Right cardiac atrium (tissue), 5 donors: Measurements from ENCODE around the gene C10orf105. TPM values are rescaled to one million over a fixed set of nuclear protein-coding genes. Genes with fewer than 3 reads are reported as not detected.

Experiments
- ATAC-seq, 2 donors: fragments of 200-7000 bp; cut with Tn5 transposase; one replicate each; pipeline versions ENCODE4 v1.8.0 to v1.9.1; 2020; ENCODE audit warnings: moderate library complexity in 2 of 2, mild to moderate bottlenecking in 1 of 2
- DNase-seq, 3 donors: peaks; one replicate each; pipeline ENCODE4 v3.0.0-alpha.2; 2020
- H3K27ac ChIP-seq: one replicate; pipeline ENCODE4 v1.5.1; 2013; ENCODE audit warnings: mild to moderate bottlenecking, low read length, control low read depth, moderate library complexity
- H3K27me3 ChIP-seq: one replicate; pipeline ENCODE4 v1.6.1; 2013; ENCODE audit not compliant: control insufficient read depth, insufficient read depth
- H3K4me1 ChIP-seq: one replicate; pipeline ENCODE4 v1.6.1; 2013; ENCODE audit warnings: low read length; ENCODE audit not compliant: control insufficient read depth, insufficient read depth
- H3K4me3 ChIP-seq: one replicate; pipeline ENCODE4 v1.5.1; 2013; ENCODE audit warnings: low read length, control low read depth
- H3K9me3 ChIP-seq: one replicate; pipeline ENCODE4 v1.6.1; 2013; ENCODE audit warnings: low read length; ENCODE audit not compliant: control insufficient read depth
- WGBS: extraction: QIAGEN DNeasy Blood & Tissue Kit; methylation state at CpG from one replicate; pipeline ENCODE4 v1.1.7; 2013; 5-methylcytosine and 5-hydroxymethylcytosine counted together
- intact Hi-C, 4 donors: fragments of 100-400 bp; cut with DNase I; formaldehyde crosslinking; loops; one replicate each; pipeline versions ENCODE4 v1.11.0 to v1.14.0; 2022 to 2023
- polyA plus RNA-seq: library from polyadenylated mRNA; stranded (reverse); fragments of 200-250 nt; gene quantifications from one replicate; pipeline ENCODE4 v1.2.3, GENCODE V29; 2013
- total RNA-seq, 4 donors: library from RNA; stranded (reverse); fragmentation: NEBNext Ultra II Directional; extraction: Animal tissue kit (Norgen Biotek cat#: 25700); gene quantifications; one replicate each; pipeline ENCODE4 v1.2.1, GENCODE V29; 2021
- donor health status: healthy with polysubstance abuse.
- donor health status: DM: no; HTN: yes; CAD: no.
- donor health status: DM: no; HTN: no; CAD: no.
- donor health status: DM: no; HTN: yes; CAD: no; lungs with severe emphysema.
- donor health status: DM: yes; HTN: yes; CAD: no.

The C10orf105 gene
- total and polyA plus RNA-seq, 5 donors = 0.09 to 0.36 (median 0.19) TPM; not detected in 1

GRCh38 chr10:71734797-71735196 is 15.2 kb upstream of the C10orf105 start:
- 85% methylated on average over 5 of the region's 5 CpGs for WGBS
- intact Hi-C loops = no loop called here
- Histone ChIP-seq H3K27ac (no peak overlapping the region), H3K4me3 (no peak overlapping the region), H3K27me3 (no peaks in the 10 kb centered on the region), H3K9me3 (no peaks in the 10 kb centered on the region), H3K4me1 (no peaks in the 10 kb centered on the region)
- DNase-seq = peak in 1 of 3 donors; percentile 6
- ATAC-seq = no peak

DNA sequence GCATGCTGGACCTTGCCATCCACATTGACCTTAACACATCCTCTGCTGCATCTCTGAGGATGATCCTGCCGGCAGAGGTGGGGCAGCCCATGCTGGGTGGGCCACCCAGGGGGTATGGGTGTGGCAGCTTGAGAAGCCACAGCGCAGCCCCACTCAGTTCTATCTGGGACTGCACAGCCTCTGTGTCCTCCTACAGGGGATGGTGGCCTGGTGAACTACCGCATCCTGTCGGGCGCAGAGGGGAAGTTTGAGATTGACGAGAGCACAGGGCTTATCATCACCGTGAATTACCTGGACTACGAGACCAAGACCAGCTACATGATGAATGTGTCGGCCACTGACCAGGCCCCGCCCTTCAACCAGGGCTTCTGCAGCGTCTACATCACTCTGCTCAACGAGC is 12.2 kb upstream of the C10orf105 start:
- 92% methylated on average over 12 of the region's 12 CpGs for WGBS
- ATAC-seq = no peak
- Histone ChIP-seq H3K27ac (no peak overlapping the region), H3K9me3 (no peaks in the 10 kb centered on the region), H3K4me3 (no peak overlapping the region), H3K27me3 (no peaks in the 10 kb centered on the region), H3K4me1 (peaks cover 12% of the 10 kb centered on the region)
- peak in 1 of 3 donors; percentile 33 for DNase-seq
- intact Hi-C loops = no loop called here

DNA sequence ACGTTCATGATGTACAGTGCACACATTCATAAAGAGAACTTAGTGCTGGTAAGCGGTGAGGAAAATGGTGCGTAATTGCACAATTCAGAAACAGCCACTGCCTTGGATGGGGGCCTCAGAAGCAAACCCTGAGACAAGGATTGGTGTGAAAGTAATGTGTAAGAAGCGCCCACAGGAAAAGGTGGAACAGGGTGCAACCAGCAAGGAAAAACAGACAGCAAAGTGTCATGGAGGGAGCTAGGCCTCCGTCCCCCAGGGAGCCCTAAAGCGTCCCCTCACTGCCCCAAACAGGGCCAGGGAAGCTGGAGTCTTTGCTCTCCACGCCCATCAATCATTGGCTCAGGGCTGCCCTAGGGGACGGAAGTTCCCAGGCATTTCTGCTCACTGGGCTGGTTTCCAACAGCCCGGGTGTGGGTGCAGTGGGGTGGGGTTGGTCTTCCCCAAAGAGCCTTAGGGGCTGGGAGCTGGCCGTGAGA is 9.6 kb upstream of the C10orf105 start:
- ATAC-seq = peak; percentile 55 to 68
- H3K27me3 ChIP-seq = no peaks in the 10 kb centered on the region
- DNase-seq = peak; percentile 76 to 90 (median 89)
- H3K27ac ChIP-seq = peak overlapping the region; percentile 20
- peaks cover 12% of the 10 kb centered on the region for H3K4me1 ChIP-seq
- intact Hi-C loops = no loop called here
- no peak overlapping the region for H3K4me3 ChIP-seq
- H3K9me3 ChIP-seq = no peaks in the 10 kb centered on the region
- 46% methylated on average over 10 of the region's 10 CpGs for WGBS

DNA sequence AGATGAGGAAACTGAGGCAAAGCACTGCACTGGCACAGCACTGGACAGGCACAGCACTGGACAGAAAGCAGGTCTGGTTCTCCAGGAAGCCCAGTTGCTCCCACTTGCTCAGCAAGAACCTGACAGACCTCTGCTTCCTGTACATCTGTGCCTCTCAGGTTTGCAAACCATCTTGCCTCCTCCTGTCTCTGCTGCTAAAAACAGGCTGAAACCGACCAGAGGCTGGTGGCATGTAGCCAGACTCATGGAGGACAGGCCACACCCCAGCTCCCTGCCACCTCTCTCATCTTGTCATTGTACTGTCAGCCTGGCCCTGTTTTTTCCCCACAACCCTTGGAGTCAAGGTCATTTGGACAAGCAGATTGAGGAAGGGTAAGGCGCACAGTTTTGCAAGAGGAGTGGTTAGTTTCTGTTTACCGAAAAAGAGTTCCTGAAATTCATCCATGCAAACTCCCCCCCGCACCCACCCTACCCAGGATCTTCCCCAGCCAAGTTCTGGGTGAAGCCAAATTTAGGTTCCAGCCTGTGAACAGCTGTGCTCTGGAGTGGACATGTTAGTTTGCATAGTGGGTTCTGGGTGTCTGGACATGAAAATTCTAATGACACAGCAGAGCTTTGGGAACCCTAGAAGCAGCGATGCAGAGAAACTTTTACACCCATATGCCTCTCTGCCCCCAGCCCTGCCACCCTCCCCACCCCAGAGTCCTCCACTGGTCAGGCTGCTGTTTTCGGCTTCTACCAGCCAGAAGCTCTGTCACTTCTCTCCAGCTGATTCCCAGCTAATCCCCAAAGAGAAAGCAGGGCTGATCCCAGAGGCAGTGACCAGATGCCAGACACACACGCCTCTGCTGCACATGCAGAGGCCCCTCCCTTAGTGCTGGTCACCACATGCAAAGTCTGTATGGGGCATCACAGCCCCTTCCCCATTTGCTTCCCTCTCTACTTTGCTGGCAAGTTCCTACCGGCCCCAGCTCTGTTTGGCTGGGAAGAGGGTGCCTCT is 8.5 kb upstream of the C10orf105 start:
- Histone ChIP-seq H3K9me3 (no peaks in the 10 kb centered on the region), H3K27ac (peak overlapping the region; percentile 81), H3K4me3 (no peak overlapping the region), H3K27me3 (no peaks in the 10 kb centered on the region), H3K4me1 (peaks cover 12% of the 10 kb centered on the region)
- ATAC-seq (peak; percentile 56 to 71), DNase-seq (peak; percentile 64 to 84 (median 82))
- 16% methylated on average over 8 of the region's 8 CpGs for WGBS
- intact Hi-C loops = no loop called here

DNA sequence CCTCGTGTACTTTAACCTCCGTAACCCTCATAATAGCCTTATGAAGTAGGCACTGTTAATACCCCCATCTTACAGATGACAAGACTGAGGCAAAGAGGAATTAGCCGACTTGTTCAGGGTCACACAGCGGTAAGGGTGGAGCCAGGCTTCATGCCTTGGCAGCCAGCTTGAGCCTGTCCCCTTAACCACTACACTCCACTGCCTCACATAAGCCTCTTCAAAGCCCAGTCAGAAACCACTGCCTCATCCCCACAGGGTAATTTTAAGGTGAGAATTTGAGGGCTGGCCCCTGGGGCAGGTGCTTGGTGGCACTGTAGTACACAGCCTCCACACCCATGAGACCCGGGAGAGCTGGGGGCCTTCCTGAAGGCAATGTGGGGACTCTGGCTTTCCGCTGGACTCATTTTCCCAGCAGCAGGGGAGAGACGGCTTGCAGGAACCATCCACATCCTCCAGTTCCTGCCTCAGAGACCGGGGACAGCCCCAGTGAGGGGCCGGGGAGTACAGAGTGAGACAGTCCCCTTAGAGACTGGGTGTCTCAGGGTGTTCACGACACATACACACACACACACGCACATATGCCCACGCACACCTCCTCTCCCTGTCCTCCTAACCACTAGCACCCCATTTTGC is 7.6 kb upstream of the C10orf105 start:
- WGBS = 69% methylated on average over 12 of the region's 12 CpGs
- Histone ChIP-seq H3K27me3 (no peaks in the 10 kb centered on the region), H3K4me3 (no peak overlapping the region), H3K4me1 (peaks cover 12% of the 10 kb centered on the region), H3K9me3 (no peaks in the 10 kb centered on the region), H3K27ac (peak overlapping the region; percentile 81)
- intact Hi-C loops = no loop called here
- ATAC-seq (peak; percentile 1 to 3), DNase-seq (peak in 1 of 3 donors; percentile 58)

DNA sequence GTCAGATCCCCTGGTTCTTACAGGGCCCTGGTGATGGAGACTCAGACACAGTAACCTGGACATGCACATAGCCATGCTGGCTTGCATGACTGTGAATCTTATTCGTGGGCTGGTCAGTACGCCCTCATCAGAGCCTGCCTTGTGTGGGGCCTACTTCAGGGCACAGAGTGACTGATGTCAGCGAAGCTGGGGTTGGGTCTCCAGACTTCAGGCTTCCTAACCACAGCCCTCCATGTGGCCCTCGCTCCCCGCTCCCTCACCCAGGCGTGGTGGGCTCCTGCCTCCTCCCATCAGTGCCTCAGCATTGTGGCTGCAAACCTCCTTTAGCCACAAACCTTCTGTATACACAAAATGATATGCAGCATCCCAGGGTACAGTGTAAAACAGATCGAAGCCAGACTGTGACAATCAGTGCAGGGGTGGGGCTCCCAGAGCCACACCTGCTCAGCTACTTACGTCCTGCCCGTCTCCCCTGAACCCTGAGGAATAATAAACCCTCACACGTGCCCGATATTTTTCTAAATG is 7.1 kb upstream of the C10orf105 start:
- no peak for ATAC-seq
- DNase-seq = peak in 1 of 3 donors; percentile 42
- no peak overlapping the region for H3K27ac ChIP-seq
- H3K27me3 ChIP-seq = no peaks in the 10 kb centered on the region
- H3K9me3 ChIP-seq = no peaks in the 10 kb centered on the region
- no peak overlapping the region for H3K4me3 ChIP-seq
- WGBS = 88% methylated on average over 11 of the region's 11 CpGs
- intact Hi-C loops = no loop called here
- peaks cover 12% of the 10 kb centered on the region for H3K4me1 ChIP-seq

DNA sequence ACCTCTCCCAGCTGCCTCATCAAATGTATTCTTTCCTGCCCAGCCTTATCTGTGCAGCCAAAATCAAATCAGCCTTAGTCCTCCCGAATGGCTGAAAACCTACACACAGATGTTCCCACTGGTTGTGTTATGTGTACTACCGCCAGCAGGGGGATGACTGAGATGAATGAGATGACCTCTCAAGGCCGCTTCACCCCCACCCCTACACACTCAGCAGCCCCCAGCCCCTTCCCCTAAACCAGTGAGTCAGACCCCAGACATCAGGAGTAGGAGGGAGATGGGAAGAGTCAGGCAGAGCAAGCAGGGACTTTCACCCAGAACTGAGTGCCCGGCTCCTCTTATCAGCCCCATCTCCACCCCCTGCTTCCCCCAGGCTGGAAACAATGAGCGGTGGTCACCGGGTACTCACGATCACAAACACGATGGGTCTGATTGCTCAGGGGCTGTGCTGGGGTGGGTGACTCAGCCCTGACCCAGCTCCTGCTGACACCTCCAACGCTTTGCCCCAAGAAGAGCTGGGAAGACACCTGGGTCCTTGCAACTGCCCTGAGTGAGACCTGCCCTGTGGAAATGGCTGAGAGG is 6.5 kb upstream of the C10orf105 start:
- 56% methylated on average over 9 of the region's 9 CpGs for WGBS
- peak in 1 of 3 donors; percentile 68 for DNase-seq
- Histone ChIP-seq H3K27ac (no peak overlapping the region), H3K4me3 (no peak overlapping the region), H3K4me1 (peaks cover 12% of the 10 kb centered on the region), H3K27me3 (no peaks in the 10 kb centered on the region), H3K9me3 (no peaks in the 10 kb centered on the region)
- intact Hi-C loops = no loop called here
- no peak for ATAC-seq

DNA sequence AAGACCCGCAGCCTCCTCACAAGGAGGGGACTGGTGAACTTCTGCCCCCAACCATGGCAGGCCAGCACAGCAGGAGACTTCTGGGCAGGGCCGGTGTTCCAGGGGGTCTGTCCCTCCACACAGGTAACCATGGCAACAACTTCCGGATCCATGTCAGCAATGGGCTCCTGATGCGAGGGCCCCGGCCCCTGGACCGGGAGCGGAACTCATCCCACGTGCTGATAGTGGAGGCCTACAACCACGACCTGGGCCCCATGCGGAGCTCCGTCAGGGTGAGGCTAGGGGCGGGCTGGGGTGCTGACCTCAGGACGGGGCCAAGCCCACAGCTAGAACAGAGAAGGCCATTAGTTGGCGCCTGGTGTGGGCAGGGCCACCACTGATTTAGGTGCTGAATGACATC is 5.7 kb upstream of the C10orf105 start:
- H3K4me3 ChIP-seq = no peak overlapping the region
- peaks cover 12% of the 10 kb centered on the region for H3K4me1 ChIP-seq
- no peak overlapping the region for H3K27ac ChIP-seq
- no peaks in the 10 kb centered on the region for H3K9me3 ChIP-seq
- H3K27me3 ChIP-seq = no peaks in the 10 kb centered on the region
- intact Hi-C loops = no loop called here
- ATAC-seq (no peak), DNase-seq (peak in 1 of 3 donors; percentile 47)
- 93% methylated on average over 14 of the region's 14 CpGs for WGBS

GRCh38 chr10:71724539-71724938 is 5.0 kb upstream of the C10orf105 start:
- WGBS = 96% methylated on average over 6 of the region's 6 CpGs
- ATAC-seq = no peak
- DNase-seq = peak in 1 of 3 donors; percentile 37
- intact Hi-C loops = no loop called here
- Histone ChIP-seq H3K4me1 (peaks cover 14% of the 10 kb centered on the region), H3K4me3 (no peak overlapping the region), H3K27ac (no peak overlapping the region), H3K27me3 (no peaks in the 10 kb centered on the region), H3K9me3 (no peaks in the 10 kb centered on the region)

- DNase-seq (peak in 1 of 3 donors; percentile 53), ATAC-seq (no peak)
- Histone ChIP-seq H3K4me3 (no peak overlapping the region), H3K4me1 (peaks cover 18% of the 10 kb centered on the region), H3K9me3 (no peaks in the 10 kb centered on the region), H3K27ac (no peak overlapping the region), H3K27me3 (no peaks in the 10 kb centered on the region)
- intact Hi-C loops = no loop called here
- WGBS = 93% methylated on average over 11 of the region's 11 CpGs
Observed at GRCh38 chr10:71723311-71723710, 3.7 kb upstream of the C10orf105 start.
